Fibroblast of skin of scalp (primary cell): ENCODE data around the gene SRBD1.
A peak's percentile ranks its signal among the peaks of the same experiment; 100 is the strongest.

Experiments
- DNase-seq: peaks from one replicate; pipeline ENCODE4 v3.0.0-alpha.2; 2013

The SRBD1 gene

DNA sequence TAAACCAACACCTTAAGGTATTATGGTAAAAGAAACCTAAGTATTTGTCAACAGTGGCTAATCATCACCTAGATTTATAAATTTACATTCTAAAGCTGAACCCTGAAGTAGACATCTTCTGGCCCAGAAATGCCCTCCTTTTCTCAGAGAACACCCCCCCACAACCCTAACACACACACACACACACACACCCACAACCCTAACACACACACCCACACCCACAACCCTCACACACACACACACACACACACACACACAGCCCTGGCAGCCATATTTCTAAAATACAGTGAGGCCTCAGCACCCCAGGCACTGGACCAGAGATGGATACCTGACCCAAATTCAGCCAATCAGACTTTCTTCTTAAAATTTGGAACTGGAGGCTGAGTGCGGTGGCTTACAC is 14.3 kb downstream of the SRBD1 start:
- no peak for DNase-seq

GRCh38 chr2:45595721-45596435 is 15.2 kb downstream of the SRBD1 start:
- peak; percentile 92 for DNase-seq

GRCh38 chr2:45591073-45591472 is 20.0 kb downstream of the SRBD1 start:
- DNase-seq: peak; percentile 27

DNA sequence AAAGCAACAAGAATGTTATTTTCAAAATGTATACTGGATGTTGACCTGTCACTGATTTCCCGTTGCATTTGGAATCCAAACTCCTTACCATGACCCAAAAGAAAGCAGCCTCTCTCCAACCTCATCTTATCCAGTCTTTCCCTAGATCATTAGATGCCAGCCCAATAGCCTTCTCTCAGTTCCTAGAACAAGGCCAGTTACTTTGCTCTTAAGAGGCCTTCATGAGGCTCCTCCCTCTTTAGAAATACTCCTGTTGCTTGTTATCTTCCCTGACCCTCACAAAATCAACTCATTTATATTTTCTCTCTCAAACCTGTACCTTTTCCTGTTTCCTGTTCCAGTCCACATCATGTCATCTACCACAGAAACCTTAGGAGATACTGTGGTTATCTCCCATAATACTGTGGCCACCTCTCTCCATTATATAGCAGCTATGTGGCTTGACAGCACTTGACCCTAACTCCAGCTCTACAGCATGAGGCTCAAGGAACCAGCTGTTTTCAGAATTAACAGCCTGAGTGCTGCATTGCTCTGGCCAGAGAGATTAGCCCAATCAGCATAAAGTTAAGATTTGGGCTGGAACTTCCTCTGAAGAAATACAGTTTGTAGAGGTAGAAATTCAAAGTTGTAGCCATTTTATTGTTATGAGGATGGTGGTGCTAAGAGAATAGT is 22.8 kb downstream of the SRBD1 start:
- DNase-seq: no peak

DNA sequence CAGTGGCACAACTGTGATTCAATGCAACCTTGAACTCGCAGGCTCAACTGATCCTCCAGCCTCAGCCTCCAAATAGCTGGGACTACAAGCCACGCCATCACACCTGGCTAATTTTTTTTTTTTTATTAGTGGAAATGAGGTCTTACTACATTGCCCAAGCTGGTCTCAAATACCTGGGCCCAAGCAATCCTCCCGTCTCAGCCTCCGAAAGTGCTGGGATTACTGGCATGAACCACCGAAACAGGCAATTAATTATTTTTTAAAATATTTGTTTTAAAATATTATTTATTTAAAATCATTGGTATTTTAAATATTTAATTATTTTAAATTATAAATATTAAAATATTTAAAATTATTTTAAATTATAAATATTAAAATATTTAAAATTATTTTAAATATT is 24.5 kb downstream of the SRBD1 start:
- no peak for DNase-seq

DNA sequence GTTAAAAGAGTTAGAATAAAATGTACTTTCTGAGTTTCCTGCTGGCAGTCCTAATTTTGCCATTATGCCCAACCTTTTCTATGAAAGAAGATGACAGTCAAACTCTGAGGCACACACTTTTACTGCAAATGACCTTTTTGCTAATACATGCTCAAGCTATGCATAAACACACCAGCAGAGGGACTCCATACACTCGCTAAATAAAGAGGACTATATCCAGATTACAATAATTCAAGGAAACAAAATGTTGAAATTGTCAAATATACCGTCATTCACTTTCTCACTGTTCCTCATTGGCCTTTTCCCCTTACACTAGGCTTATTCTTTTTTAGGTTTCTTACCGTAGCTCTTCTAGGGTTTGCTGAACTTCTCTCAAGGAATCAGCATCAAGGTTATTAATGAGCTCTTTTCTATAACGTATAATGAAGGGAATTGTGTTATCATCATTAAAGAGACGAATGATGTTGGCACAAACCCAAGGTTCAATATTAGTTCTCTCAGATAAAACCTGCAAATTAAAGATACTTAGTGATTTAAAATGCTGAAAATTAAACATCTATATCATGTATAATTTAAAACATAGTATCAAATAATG is 25.7 kb downstream of the SRBD1 start:
- peak; percentile 57 for DNase-seq

- no peak for DNase-seq
Measured at GRCh38 chr2:45583977-45584376, 27.1 kb downstream of the SRBD1 start.

DNA sequence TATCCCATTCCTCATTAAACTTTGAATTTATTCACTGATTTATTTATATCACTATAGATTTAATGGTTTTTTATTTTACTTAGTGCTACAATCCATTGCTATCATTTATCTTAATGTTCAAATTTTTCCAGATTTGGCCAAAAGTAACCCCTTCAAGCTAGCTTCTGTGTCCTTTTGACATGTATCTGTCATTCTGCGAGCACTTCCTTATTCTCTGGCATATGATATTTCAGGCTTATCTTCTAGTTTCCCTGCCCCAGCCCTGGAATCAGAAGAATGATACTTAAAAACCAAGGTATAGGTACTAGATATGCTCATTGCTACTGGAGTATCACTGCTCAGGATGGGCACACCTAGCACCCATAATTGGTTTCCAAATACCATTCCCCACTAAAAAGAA is 28.5 kb downstream of the SRBD1 start:
- DNase-seq: no peak

GRCh38 chr2:45578056-45578843 is 32.8 kb downstream of the SRBD1 start:
- DNase-seq: peak; percentile 78

GRCh38 chr2:45577441-45577840 is 33.6 kb downstream of the SRBD1 start:
- peak; percentile 82 for DNase-seq

- DNase-seq: no peak
Measured at GRCh38 chr2:45575881-45576280, 35.2 kb downstream of the SRBD1 start.

GRCh38 chr2:45572979-45573378 is 38.1 kb downstream of the SRBD1 start:
- no peak for DNase-seq

GRCh38 chr2:45571940-45572339 is 39.1 kb downstream of the SRBD1 start:
- DNase-seq: no peak

DNA sequence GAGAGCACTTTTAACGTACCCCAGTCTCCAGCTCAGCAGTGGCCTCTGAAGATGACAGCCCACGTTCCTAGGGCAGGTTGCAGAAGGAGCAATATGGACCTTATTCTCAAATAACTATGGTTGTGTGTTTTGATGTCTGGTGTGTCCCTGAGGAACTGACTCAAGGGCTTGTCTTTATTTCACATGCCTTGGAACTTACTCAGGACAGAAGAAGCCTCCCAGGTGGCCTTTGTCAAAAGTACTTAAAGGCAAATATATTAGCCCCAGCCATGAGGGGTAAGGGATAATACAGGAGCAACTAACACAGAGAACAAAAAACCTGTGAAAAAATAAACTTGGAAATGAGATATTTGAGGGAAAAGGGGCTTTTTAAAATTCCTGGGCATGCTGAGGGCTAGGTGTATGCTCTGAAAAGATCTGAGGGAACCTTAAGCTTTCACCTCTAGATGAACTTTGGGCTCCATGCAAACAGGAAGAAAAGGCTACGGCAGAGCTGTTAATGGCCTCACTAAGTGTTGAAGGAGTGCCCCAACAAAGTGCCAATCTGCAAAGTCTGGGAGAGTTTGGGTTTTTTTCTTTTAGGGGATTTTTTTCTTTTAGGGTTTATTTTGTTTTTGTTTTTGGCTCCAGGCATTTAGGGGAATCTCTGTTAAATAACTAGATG is 40.3 kb downstream of the SRBD1 start:
- peak; percentile 60 for DNase-seq

DNA sequence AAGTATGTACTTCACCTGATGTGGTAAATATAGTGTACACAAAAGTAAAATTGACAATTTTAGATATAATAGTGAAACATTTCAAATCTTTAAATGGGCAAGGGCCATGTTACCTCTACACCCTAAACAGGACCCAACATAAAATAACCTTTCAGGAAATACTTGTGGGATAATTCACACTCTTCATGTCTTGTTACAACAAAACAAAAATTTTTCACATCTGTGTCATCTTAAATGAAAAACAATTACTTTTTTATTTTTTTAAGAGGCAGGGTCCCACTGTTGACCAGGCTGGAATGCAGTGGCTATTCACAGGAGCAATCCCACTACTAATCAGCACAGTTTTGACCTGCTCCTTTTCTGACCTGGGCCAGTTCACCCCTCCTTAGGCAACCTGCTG is 42.1 kb downstream of the SRBD1 start:
- DNase-seq: peak; percentile 17

DNA sequence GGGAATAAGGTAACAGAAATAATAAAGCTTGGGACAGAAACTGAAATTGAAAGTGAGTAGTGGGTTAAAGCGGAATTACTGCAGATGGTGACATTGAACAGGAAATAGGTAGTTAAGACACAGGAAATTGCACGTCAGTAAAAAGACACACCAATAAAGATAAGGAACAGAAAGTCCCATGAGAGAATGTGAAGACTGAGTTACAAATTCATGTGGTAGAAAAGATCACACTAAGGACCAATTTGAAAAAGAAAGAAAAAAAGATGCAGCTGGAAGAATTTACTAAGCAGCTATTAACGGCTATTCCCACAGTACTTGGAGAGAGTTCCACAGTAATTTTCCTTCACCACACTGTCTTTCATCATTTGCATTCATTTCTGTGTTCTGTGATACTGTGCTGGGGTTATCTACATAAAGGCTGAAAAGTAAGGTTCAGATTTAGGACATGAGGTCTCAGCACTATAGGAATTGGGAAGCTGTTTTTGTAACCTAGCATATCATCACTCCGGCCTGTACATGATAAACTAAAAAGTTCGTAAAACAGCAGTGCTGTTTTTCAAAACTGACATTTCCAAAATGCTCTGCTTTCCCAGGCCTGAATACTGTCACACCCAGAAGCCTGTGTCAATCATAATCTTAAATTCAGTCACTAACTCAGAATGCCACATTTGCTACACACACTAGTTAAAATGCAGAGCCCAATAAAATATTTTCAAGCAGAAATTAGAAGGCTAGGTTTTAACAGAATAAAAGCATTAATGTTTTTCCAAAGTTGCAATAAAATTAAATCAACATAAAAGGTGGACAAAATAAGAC is 42.9 kb downstream of the SRBD1 start:
- DNase-seq: peak; percentile 8

DNA sequence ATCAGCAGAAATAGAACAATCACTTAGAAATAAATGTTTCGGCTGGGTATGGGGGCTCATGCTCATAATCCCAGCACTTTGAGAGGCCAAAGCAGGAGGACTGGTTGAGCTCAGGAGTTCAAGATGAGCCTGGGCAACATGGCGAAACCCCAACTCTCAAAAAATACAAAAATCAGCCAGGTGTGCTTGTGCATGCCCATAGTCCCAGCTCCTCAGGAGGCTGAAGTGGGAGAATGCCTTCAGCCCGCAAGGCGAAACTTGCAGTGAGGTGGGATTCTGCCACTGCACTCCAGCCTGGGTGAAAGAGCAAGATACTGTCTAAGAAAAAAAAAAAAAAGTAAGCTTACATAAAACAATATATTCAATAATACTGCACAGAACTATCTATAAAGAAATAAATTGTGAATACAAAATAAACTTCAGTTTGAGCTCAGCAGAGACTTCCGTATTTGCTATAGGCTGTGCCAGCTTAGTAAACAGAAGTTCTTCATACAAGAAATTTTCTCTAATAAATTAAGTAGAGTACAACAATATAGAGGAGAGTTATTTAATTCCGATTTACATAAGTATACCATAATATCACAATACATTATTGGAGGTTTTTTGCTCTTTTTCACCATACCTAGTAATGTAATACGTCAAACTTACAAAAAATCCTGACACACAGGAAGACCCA is 43.6 kb downstream of the SRBD1 start:
- DNase-seq: no peak

DNA sequence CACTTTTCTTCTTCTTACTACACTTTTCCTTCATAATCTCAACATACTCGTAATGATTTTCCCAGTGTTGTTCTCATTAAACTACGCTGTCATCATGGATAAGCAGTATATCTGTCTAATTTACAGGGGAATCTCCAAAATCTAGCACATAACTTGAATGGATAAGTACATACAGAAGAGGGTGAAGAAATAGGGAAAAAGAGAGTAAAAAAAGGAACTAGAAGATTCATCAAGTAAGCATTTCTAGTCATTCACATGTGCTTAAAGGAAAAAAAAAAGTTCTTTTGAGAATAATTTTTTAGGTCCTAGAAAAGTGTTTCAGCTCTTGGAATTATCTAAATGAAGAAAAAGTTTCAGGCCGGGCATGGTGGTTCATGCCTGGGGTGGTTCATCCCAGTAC is 51.6 kb downstream of the SRBD1 start:
- no peak for DNase-seq

DNA sequence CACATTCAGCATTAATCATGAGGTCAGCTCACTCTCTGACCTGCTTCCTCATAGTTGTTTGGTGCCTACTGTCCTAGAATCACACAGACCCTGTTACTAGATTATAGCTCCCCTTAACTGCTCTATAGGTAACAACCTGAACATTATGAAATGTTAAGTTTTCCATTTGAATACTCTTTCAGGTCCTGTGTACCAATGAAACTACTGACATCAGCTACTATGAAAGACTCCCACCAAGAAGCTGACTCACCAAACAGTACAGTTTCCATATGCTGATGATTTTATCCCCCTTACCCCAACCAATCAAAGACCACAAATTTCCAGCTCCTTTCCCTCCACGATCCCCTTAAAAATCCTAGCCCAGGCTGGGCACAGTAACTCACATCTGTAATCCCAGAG is 56.3 kb downstream of the SRBD1 start:
- peak; percentile 44 for DNase-seq

DNA sequence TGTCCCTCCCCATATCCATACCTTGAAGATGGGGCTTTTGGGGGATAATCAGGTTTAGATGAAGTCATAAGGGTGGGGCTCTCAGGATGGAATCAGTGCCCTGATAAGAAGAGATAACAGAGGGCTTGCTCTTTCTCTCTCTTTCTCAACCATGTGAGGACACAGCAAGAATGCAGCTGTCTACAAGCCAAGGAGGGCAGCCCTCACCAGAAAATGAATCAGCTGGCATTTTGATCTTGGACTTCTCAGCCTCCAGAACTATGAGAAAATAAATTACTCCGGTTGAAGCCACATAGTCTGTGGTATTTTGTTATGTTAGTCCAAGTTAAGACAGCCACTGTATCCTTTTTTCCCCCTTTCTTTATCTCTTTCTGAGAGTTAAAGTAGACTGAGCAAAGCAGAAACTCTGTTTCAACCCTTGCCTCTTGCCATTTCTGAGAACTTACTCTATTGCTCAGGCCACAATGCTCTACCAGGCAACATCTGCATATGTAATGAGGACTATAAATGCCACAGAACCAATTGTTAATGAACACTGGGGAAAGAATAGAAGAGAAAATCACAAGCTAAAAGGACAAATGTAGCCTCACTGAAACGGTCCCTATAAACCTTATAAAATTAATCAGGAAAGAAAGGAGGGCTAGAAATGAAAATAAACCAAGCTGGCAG is 56.9 kb downstream of the SRBD1 start:
- peak; percentile 65 for DNase-seq

DNA sequence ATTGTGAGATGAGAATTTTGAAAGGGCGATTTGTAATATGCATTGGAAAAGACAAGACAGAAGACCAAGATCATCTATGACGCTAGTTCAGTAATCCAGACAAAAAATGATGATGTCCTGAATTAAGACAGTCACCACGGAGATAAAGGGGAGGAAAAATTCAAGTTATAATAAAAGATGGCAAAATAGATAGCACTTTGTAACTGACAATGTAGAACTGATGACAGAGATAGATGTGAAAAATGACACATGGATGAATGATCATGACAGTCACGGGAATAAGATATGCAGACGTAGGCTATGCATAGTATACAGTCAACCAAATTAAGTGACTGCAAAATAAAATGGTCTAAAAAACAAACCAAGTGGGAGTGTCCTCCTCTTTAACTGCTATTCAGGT is 59.2 kb downstream of the SRBD1 start:
- DNase-seq: no peak
